K562 treated with DMSO at 1 percent for 12 hours (cell line): Measurements from ENCODE around the gene POP5. TPM values are rescaled to one million over a fixed set of nuclear protein-coding genes. Genes with fewer than 3 reads are reported as not detected.

Experiments used
- total RNA-seq: library from RNA; unstranded; fragments of 300-600 nt; gene quantifications from 2 replicates; pipeline ENCODE4 v1.2.3, GENCODE V29; 2022; ENCODE audit not compliant: insufficient read depth

Gene POP5, protein sequence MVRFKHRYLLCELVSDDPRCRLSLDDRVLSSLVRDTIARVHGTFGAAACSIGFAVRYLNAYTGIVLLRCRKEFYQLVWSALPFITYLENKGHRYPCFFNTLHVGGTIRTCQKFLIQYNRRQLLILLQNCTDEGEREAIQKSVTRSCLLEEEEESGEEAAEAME
- 62.8 and 71.8 TPM in 2 replicates for total RNA-seq

DNA sequence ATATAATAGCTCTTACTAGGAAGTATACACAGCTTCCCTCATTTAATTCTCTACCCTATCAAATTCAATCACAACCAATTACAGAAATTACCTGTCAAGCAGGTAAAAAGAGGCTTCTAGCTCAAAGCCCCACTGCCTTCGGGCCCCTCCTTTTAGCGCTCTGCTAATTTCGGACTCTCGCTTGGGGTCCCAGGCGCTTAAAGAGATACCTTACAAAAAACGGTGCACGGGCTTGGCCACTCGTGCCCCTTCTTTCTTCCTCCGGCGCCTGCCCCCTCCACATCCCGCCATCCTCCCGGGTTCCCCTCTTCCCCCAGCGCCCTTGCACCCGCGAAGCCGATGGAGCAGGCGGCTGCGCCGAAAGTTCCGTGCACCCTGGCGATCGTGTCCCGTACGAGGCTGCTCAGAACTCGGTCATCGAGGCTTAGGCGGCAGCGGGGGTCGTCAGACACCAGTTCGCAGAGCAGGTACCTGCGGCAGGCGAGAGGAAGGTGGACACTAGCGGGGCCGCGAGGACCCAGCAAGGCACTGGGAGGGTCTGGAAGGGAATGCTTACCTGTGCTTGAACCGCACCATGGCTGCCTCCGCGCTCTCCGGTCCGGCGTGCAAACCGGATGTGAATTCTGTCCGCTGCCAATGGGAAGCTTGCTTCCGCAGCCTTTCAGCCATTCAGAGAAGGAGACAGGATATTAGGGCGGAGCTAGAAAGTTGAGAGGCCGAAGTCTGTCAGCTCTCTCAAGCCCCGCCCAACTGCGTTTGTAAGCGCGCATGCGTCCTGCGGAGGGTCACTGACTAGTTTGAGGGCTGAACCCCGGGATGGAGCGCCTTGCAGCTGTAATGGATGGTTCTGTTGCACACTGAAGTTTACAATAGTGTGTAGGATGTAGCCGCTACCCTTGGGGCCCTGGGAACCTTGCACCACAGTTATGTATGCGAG is at the start of gene POP5:
Gene POP5 (minus strand): TSS at position 616 of the 937 bp plus-strand sequence. CDS start 40 bp downstream, at position 576.

DNA sequence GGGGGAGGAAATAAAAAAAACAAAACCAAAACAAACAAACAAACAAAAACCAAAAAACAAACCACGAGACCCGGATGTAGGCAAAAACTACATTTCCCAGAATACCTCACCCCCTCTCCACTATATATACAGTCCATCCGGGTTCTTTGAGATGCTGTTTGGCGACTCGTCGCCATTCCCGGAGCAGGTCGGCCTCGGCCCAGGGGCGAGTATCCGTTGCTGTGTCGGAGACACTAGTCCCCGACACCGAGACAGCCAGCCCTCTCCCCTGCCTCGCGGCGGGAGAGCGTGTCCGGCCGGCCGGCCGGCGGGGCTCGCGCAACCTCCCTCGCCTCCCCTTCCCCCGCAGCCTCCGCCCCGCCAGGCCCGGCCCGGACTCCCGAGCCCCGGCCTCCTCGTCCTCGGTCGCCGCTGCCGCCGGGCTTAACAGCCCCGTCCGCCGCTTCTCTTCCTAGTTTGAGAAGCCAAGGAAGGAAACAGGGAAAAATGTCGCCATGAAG is 46.9 kb downstream of the POP5 start, which contains the start of gene RNF10:
Gene RNF10 (plus strand): TSS at position 154 of the 500 bp plus-strand sequence. CDS start 456 bp downstream, outside the sequence.

DNA sequence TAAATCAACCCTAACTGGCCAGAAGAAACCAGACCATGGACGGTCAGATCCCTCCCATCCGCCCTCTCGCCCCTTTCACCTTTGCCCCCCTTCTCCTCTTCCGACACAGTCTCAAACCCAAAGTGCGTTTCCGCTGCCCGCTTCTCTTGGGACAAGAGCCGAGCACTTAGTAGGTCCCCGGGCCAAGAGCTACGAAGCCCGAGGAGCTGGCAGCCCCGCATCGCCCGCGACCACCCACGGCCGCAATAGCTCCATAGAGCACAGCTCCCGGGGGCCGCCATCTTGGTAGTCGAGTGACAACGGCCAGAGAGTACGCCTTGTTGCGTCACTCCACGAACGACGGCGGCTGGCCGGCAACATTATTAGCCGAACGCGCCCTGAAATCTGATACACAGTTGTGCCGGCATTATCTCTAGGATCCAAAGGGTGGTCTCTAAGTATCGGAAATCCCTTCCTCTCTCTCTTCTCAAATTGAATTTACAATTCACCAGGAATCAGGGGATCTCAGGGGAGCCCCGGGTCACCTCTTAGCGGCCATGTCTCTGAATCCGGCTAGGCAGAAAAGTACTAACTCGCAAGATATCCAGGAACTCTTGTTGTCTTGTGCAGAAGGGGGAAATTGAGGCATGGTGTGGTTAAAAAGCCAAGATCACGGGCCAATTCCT is 52.2 kb downstream of the POP5 start, which contains the start of gene COQ5:
Gene COQ5 (minus strand): TSS at position 298 of the 665 bp plus-strand sequence. CDS start 17 bp downstream, at position 281.

Other genes starting within 250 kb of the POP5 start
- not detected in 2 replicates for gene MSI1, start 212.2 kb downstream of the POP5 start, total RNA-seq
- gene COX6A1, start 143.3 kb downstream of the POP5 start, total RNA-seq, result 703 and 1,042 TPM in 2 replicates
- 24.7 and 30.4 TPM in 2 replicates for gene TRIAP1, start 135.0 kb downstream of the POP5 start, total RNA-seq
- 8.3 and 17.4 TPM in 2 replicates for gene GATC, start 135.0 kb downstream of the POP5 start, total RNA-seq
- gene SRSF9, start 111.7 kb downstream of the POP5 start, total RNA-seq, result 200 and 213 TPM in 2 replicates
- gene DYNLL1, start 85.3 kb downstream of the POP5 start, total RNA-seq, result 529 and 566 TPM in 2 replicates
- gene COQ5, start 52.2 kb downstream of the POP5 start, total RNA-seq, result 32.7 and 34.1 TPM in 2 replicates
- 110 and 186 TPM in 2 replicates for gene RNF10, start 47.0 kb downstream of the POP5 start, total RNA-seq
- gene CABP1, start 59.2 kb upstream of the POP5 start, total RNA-seq, result not detected in 2 replicates
- gene MLEC, start 105.7 kb upstream of the POP5 start, total RNA-seq, result 18.8 and 63.9 TPM in 2 replicates
- 17.5 and 28.4 TPM in 2 replicates for gene UNC119B, start 129.1 kb upstream of the POP5 start, total RNA-seq
- 28.7 and 28.9 TPM in 2 replicates for gene ACADS, start 144.4 kb upstream of the POP5 start, total RNA-seq